Dendritic cell treated with granulocyte-macrophage colony-stimulating factor and Interleukin-4, amounts not matched to agents 40 ng/mL and 50 ng/mL, for 4 days (primary cell): ENCODE results near the gene NOS1.
"Not testable (repeated sequence)": the region's sequence is repeated elsewhere in the genome, so short reads cannot be mapped to it uniquely, and the experiment has no call there.

ENCODE experiments used
- H3K27ac Mint-ChIP-seq: one replicate; pipeline ENCODE4 v1.8.0; 2022; ENCODE audit warnings: mild to moderate bottlenecking, mixed read lengths
- H3K27me3 Mint-ChIP-seq: one replicate; pipeline ENCODE4 v1.8.0; 2022; ENCODE audit warnings: mild to moderate bottlenecking, mixed read lengths
- H3K36me3 Mint-ChIP-seq: one replicate; pipeline ENCODE4 v1.8.0; 2022; ENCODE audit warnings: low read depth, mixed read lengths
- H3K4me1 Mint-ChIP-seq: one replicate; pipeline ENCODE4 v1.8.0; 2022; ENCODE audit warnings: low read depth, mixed read lengths
- H3K4me3 Mint-ChIP-seq: one replicate; pipeline ENCODE4 v1.8.0; 2022; ENCODE audit warnings: mild to moderate bottlenecking, moderate library complexity, mixed read lengths
- H3K9me3 Mint-ChIP-seq: one replicate; pipeline ENCODE4 v1.8.0; 2022; ENCODE audit warnings: mixed read lengths
- intact Hi-C: fragments of 100-400 bp; cut with micrococcal nuclease; formaldehyde crosslinking; loops from one replicate; pipeline ENCODE4 v1.15.0; 2022

Gene NOS1

DNA sequence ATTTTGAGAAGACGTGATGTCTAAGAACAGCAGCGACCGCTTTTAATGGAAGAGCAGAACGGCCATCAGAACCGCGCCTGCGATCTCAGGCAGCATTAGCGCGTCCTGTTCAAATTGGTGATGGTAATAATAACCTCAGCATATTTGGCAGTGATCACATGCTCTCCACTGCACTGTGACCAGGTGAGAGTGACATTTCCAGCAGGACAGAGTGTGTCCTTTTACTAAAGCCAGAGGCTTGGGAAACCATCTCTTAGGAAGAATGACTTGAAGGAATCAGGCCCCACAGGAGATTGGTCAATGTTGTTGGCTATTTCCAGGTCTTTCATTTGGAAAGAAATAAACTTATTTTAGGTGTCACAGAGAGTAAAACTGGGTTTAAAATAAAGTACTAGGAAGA lies 119.7 kb downstream of the NOS1 start:
- intact Hi-C loops, result no loop called here
- H3K27ac Mint-ChIP-seq, result no peak overlapping the region
- H3K9me3 Mint-ChIP-seq, result no peaks in the 10 kb centered on the region
- H3K36me3 Mint-ChIP-seq, result no peaks in the 10 kb centered on the region
- H3K27me3 Mint-ChIP-seq, result no peaks in the 10 kb centered on the region
- no peak overlapping the region for H3K4me3 Mint-ChIP-seq
- H3K4me1 Mint-ChIP-seq, result no peaks in the 10 kb centered on the region

DNA sequence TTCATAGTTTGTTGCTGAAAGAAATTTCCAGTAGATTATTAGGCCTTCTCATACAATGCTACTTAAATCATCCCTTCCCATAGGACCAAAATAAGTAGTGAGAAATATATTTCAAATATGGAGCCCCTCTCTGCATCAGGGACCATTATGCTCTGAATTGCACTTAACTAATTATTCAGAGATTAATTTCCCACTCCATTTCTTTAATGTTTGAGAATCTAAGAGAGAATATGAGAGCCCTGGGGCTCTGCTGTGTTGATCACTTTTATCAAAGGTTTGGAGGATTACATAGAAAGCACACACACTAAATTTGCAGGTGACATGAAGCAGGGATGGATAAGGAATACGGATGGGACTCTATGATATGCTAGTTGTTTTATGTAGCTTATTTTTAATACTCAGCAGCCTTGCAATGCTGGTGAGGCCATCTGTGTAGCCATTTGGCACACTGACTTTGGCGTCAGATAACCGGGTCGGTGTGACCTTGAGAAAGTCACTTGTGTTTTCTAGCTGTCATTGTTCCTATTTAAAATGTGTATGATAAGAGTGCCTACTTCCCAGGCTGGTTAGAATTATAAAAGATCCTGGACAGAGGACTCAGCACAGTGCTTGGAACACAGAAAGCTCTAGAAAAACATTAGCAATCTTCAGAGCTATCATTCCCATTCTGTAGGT lies 121.2 kb downstream of the NOS1 start:
- no peaks in the 10 kb centered on the region for H3K36me3 Mint-ChIP-seq
- no peak overlapping the region for H3K4me3 Mint-ChIP-seq
- intact Hi-C loops, result no loop called here
- no peak overlapping the region for H3K27ac Mint-ChIP-seq
- H3K4me1 Mint-ChIP-seq, result no peaks in the 10 kb centered on the region
- H3K9me3 Mint-ChIP-seq, result no peaks in the 10 kb centered on the region
- peaks cover 3% of the 10 kb centered on the region for H3K27me3 Mint-ChIP-seq

DNA sequence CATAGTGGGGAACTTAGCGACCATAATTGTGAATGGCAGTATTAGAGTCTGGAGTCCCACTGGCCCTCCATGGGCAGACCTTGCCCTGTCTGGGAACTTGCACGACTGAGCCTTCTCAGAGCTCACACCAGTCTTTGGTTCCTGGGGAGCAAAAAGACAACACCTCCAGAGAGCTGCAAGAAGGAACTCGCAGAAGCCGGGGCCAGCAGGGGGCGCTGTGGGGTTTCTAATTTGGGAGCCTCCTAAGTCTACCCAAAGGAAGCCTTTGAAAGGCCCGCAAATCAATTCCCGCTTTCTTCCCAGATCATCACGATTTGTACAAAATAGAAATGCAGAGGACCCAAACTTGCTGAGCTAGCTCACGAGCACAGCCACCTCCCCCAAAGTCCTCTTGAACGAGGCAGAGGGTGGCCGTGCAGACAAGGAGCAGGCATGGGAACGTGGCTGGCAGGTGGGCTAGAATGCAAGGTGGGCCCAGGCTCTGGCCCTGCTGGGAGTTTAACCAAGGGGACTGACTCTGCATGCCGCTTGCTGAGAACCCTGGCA lies 124.9 kb downstream of the NOS1 start:
- no peak overlapping the region for H3K27ac Mint-ChIP-seq
- no peaks in the 10 kb centered on the region for H3K36me3 Mint-ChIP-seq
- H3K4me1 Mint-ChIP-seq, result no peaks in the 10 kb centered on the region
- intact Hi-C loops, result loop anchor here (2.0 kb wide), 1 partner anchor 600 kb away; no protein-coding TSS in a partner anchor
- peaks cover 3% of the 10 kb centered on the region for H3K27me3 Mint-ChIP-seq
- H3K4me3 Mint-ChIP-seq, result no peak overlapping the region
- H3K9me3 Mint-ChIP-seq, result no peaks in the 10 kb centered on the region

DNA sequence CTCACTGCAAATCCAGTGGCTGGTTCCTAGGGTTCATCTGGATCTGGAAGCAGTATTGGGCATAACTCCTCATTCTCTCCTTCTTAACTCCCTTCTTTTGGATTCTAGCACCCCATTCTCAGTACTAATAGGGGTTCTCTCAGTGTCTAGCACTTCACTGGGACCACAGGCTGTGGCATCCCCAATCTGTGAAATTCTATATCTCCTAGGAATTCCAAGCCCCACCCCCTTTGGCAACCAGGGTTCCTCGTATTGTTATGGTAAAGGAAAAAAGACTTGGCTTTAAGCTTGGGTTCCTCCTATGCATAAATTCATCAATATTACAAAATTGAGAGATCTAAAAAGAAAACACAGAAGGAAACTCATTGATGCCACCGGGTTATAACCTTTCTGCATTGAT lies 126.2 kb downstream of the NOS1 start:
- no peaks in the 10 kb centered on the region for H3K36me3 Mint-ChIP-seq
- peaks cover 3% of the 10 kb centered on the region for H3K27me3 Mint-ChIP-seq
- H3K4me1 Mint-ChIP-seq, result no peaks in the 10 kb centered on the region
- no peak overlapping the region for H3K4me3 Mint-ChIP-seq
- H3K27ac Mint-ChIP-seq, result no peak overlapping the region
- H3K9me3 Mint-ChIP-seq, result no peaks in the 10 kb centered on the region
- intact Hi-C loops, result no loop called here

DNA sequence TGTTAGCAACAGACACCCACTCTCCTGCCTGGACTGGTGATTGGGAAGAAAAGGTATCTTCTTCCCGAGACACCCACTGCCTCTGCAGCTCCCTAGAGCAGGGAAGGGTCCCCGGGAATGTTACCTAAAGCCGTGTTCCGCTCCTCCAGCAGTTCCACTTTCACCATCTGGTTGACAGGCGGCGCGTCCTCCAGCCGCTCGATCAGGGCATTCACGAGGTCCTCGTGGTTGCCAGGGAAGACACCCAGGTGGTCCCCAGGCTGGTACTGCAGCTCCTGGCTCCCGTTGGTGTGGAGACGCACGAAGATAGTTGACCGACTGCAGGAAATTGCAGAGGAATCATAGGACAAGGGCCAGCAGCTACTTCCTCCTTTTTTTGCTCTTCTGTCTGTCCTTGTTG lies 127.0 kb downstream of the NOS1 start:
- no peaks in the 10 kb centered on the region for H3K4me1 Mint-ChIP-seq
- intact Hi-C loops, result no loop called here
- no peak overlapping the region for H3K27ac Mint-ChIP-seq
- no peak overlapping the region for H3K4me3 Mint-ChIP-seq
- H3K9me3 Mint-ChIP-seq, result no peaks in the 10 kb centered on the region
- H3K27me3 Mint-ChIP-seq, result peaks cover 3% of the 10 kb centered on the region
- H3K36me3 Mint-ChIP-seq, result no peaks in the 10 kb centered on the region

DNA sequence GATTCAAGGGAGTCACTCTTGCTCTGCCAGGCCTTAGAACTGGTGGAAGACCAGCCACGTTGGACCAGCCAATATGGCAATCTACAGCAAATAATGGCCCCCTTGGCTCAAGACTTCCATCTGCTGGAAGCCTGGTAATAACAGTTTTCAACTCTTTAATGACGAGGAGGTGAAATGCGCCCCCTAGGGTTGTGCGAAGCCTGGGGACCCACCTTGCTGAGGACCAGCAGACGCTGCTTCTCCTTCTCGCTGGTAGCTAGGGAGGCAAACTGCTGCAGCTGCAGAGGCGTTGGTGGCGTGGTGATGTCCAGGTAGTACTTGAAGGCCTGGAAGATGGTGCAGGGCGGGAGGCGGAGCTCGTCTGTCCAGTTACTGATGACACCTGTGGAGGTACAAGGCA lies 129.7 kb downstream of the NOS1 start:
- intact Hi-C loops, result no loop called here
- Mint-ChIP-seq H3K27me3 (peaks cover 3% of the 10 kb centered on the region), H3K4me1 (no peaks in the 10 kb centered on the region), H3K27ac (no peak overlapping the region), H3K4me3 (no peak overlapping the region), H3K36me3 (no peaks in the 10 kb centered on the region), H3K9me3 (no peaks in the 10 kb centered on the region)

DNA sequence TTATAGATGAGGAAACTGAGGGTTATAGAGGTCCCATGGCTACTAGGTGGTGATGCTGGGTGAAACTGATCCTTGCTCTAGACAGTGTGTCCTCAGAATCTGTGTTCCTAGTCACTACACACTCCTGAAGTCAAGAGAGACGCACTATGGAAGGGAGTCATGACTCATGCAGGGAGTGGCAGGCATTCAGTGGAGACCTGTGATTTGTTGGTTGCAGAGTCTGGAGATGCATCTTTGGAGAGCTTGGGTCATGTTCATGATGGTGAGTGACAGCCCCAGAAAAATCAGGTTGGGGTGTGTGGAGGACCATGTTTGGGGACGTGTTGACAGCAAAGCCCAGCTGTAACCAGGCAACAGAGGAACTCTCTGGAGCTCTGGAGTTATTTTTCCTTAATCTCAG lies 133.2 kb downstream of the NOS1 start:
- no peak overlapping the region for H3K27ac Mint-ChIP-seq
- no peaks in the 10 kb centered on the region for H3K27me3 Mint-ChIP-seq

DNA sequence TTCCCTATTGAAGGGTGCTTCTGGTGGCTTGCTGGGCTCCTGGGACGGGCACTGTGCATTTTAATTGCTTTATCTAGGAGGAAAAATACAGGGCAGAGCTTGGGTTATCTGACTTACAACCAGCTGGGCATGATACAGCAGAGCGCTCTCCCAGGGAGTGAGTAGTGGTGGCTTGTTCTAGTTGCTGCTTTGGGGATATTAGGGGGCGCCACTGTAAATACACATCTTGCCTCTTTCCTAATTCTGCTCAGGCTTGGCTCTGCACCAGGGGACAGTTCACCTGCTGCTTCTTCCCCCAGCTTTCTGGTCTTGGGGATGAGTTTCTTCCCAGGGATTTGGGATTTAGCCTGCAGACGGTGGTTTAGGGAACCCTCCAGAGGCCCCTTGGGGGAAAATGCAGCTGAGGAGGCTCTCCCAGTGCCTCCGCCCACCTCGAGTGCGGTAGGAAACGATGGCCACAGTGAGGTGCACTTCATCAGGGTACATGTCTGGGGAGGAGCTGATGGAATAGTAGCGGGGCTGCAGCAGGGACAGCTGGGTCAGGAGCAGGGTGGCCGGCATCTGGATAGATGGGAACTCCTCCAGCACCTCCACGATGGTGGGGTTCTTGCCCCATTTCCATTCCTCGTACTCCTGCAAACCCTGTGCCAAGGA lies 134.3 kb downstream of the NOS1 start:
- no peak overlapping the region for H3K27ac Mint-ChIP-seq
- H3K4me1 Mint-ChIP-seq, result no peaks in the 10 kb centered on the region
- H3K36me3 Mint-ChIP-seq, result no peaks in the 10 kb centered on the region
- intact Hi-C loops, result no loop called here
- H3K4me3 Mint-ChIP-seq, result no peak overlapping the region
- H3K9me3 Mint-ChIP-seq, result no peaks in the 10 kb centered on the region
- H3K27me3 Mint-ChIP-seq, result no peaks in the 10 kb centered on the region

More for the DNA sequence above, 133.2 kb downstream of the NOS1 start:
- Mint-ChIP-seq H3K4me1 (no peaks in the 10 kb centered on the region), H3K4me3 (no peak overlapping the region), H3K9me3 (no peaks in the 10 kb centered on the region), H3K36me3 (no peaks in the 10 kb centered on the region)
- intact Hi-C loops, result no loop called here

DNA sequence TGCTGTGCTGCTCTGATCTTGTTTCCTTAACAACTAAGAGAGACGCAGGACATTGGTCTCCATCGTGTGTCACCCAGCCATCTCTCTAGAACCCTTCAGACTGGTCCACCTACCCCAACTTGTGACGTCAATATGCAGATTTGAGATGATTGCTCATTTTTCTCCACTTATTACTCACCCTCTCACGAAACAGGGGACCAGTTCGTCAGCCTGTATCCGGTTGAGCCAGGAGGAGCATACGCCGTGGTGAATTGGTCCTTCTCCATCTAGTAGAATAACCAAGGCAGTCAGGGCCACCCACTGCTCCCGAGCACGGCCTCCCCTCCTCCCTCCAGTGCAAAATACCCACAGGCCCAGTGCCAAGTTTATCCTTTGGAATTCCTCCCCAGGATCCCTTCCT lies 134.9 kb downstream of the NOS1 start:
- Mint-ChIP-seq H3K36me3 (no peaks in the 10 kb centered on the region), H3K27ac (no peak overlapping the region), H3K9me3 (no peaks in the 10 kb centered on the region), H3K4me3 (no peak overlapping the region), H3K4me1 (no peaks in the 10 kb centered on the region), H3K27me3 (no peaks in the 10 kb centered on the region)
- intact Hi-C loops, result no loop called here

DNA sequence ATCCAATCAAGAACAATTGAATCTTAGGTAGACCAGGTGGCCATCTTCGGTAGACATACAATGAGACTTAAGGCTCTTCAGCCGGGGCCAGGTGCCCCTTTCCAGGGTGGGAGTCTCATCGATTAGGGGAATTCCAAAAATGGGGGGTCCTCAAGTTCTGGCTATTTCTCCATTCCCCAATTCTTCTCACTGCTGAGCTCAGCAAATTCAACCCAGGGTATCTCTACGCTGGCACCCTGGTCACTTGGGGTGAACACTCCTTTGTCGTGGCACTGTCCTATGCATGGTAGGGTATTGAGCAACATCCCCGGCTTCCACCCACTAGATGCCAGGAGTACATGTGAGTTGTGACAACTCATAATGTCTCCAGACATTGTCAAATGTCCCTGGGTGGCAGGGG lies 136.2 kb downstream of the NOS1 start:
- H3K4me3 Mint-ChIP-seq, result no peak overlapping the region
- H3K36me3 Mint-ChIP-seq, result no peaks in the 10 kb centered on the region
- H3K4me1 Mint-ChIP-seq, result no peaks in the 10 kb centered on the region
- H3K9me3 Mint-ChIP-seq, result no peaks in the 10 kb centered on the region
- intact Hi-C loops, result no loop called here
- H3K27ac Mint-ChIP-seq, result no peak overlapping the region
- peaks cover under 1% of the 10 kb centered on the region for H3K27me3 Mint-ChIP-seq

DNA sequence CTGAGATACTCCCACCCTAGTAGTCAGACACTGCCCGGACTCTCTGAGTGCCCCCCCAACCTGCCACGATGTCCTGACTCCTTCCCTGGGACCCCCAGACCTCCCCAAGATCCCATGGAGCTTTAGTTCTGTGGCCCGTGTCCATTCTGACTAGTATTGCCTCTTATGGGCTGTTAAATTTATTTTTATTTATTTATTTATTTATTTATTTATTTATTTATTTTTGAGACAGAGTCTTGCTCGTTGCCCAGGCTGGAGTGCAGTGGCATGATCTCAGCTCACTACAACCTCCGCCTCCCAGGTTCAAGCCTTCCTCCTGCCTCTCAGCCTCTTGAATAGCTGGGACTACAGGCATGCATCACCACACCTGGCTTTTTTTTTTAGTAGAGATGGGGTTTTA lies 140.5 kb downstream of the NOS1 start:
- not testable (repeated sequence) for H3K36me3 Mint-ChIP-seq, H3K27ac Mint-ChIP-seq, H3K27me3 Mint-ChIP-seq

DNA sequence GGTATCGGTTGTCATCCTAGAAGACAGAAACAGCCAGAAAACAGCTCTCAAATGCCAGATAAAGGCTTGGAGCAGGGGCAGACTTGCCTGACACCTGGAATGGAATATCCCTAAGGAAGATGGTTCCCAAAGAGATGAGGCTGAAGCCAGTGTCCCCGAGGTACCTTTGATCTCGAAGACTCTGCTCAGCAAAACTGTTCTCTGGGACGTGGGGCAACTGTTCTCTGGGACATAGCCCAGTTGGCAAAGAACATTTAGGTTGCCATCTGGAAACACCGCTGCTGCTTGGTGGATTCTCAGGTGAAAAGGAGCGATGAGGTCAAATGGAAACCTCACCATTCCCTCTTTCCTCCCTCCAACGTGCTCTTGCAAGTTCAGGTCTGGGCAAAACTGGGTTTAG lies 143.3 kb downstream of the NOS1 start:
- intact Hi-C loops, result loop anchor here (10.0 kb wide), 1 partner anchor 367 kb away; no protein-coding TSS in a partner anchor
- H3K27me3 Mint-ChIP-seq, result peaks cover 15% of the 10 kb centered on the region

More for the DNA sequence above, 140.5 kb downstream of the NOS1 start:
- intact Hi-C loops, H3K4me3 Mint-ChIP-seq, H3K4me1 Mint-ChIP-seq, H3K9me3 Mint-ChIP-seq: not testable (repeated sequence)

DNA sequence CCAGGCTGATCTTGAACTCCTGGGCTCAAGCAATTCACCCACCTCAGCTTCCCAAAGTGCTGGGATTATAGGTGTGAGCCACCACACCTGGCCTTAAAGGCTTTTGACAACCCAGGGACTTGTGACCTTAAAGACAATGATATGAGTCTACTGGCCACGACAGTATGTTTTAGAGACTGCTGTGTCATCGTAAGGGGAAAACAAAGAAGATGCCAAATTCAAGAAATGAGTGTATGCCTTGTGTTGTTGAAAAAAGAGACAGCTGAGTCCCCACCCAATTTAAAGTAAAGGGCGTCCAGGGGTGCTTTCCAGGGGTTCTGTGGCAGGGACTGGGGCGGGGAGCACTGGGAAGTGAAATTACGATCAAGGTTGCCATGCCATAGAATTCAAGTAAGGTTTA lies 144.7 kb downstream of the NOS1 start:
- intact Hi-C loops, result loop anchor here (10.0 kb wide), 1 partner anchor 368 kb away; no protein-coding TSS in a partner anchor
- no peaks in the 10 kb centered on the region for H3K36me3 Mint-ChIP-seq
- no peak overlapping the region for H3K4me3 Mint-ChIP-seq
- no peaks in the 10 kb centered on the region for H3K4me1 Mint-ChIP-seq
- H3K27ac Mint-ChIP-seq, result no peak overlapping the region
- H3K27me3 Mint-ChIP-seq, result peaks cover 18% of the 10 kb centered on the region
- no peaks in the 10 kb centered on the region for H3K9me3 Mint-ChIP-seq

More for the DNA sequence above, 143.3 kb downstream of the NOS1 start:
- Mint-ChIP-seq H3K36me3 (no peaks in the 10 kb centered on the region), H3K27ac (no peak overlapping the region), H3K4me3 (no peak overlapping the region), H3K9me3 (no peaks in the 10 kb centered on the region), H3K4me1 (no peaks in the 10 kb centered on the region)

DNA sequence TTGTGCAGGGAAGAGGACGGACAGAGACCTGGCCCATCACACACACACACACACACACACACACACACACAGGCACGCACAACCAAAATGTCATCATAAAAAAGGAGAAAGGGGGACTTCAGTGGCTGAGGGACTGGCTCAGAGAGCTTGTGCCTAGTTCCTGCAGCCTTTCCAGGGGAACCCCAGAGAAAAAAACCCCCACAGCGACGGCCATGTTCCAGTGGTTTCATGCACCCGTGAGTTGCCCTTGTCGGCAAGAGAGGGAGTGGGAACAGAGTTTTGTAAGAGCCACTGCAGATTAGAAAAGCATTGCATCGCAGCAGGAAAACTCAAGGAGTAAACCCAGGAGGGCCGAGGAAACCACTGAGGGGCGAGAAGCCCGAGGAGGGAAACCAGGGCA lies 146.6 kb downstream of the NOS1 start:
- H3K4me3 Mint-ChIP-seq, result no peak overlapping the region
- no peak overlapping the region for H3K27ac Mint-ChIP-seq
- H3K36me3 Mint-ChIP-seq, result no peaks in the 10 kb centered on the region
- H3K9me3 Mint-ChIP-seq, result no peaks in the 10 kb centered on the region
- peaks cover 21% of the 10 kb centered on the region for H3K27me3 Mint-ChIP-seq
- intact Hi-C loops, result loop anchor here (10.0 kb wide), 1 partner anchor 370 kb away; no protein-coding TSS in a partner anchor
- H3K4me1 Mint-ChIP-seq, result no peaks in the 10 kb centered on the region
